H1 (cell line): ENCODE measurements around the gene EGR1. TPM values are rescaled to one million over a fixed set of nuclear protein-coding genes. Genes with fewer than 3 reads are reported as not detected.

Experiments
- CTCF ChIA-PET: fragments of 300-600 bp; sonication (Branson Sonifier 250); formaldehyde crosslinking; loops from one replicate; lab custom pipeline; 2021; ENCODE audit not compliant: partially characterized antibody; lab: Charles Lee
- POLR2A ChIA-PET: fragments of 300-600 bp; sonication (Branson Sonifier 250); formaldehyde crosslinking; loops from one replicate; lab custom pipeline; 2021; ENCODE audit warnings: inconsistent platforms; ENCODE audit not compliant: partially characterized antibody; lab: Charles Lee
- DNase-seq, 2 experiments: peaks; one replicate each; pipeline versions ENCODE4 v3.0.0 to v3.0.0-alpha.2; 2010 to 2022; ENCODE audit warnings: low spot score in 2 of 2, low read depth in 1 of 2, mixed read lengths in 1 of 2
- FAIRE-seq: peaks from 2 replicates; lab custom pipeline; 2011; peaks lifted over from hg19 to GRCh38; lab: Jason Lieb, UNC
- H2AFZ ChIP-seq: 2 replicates; pipeline ENCODE4 v1.8.1; 2012; ENCODE audit warnings: low read length, inconsistent platforms
- H2AK5ac ChIP-seq: 2 replicates; pipeline ENCODE4 v1.6.1; 2013; ENCODE audit warnings: low read depth, low read length
- H2BK120ac ChIP-seq: replicated peaks from 2 replicates; pipeline ENCODE3; 2013; ENCODE audit warnings: low read depth, low read length, inconsistent platforms
- H2BK12ac ChIP-seq: 2 replicates; pipeline ENCODE4 v1.6.1; 2013; ENCODE audit warnings: low read depth, low read length
- H2BK15ac ChIP-seq: 2 replicates; pipeline ENCODE4 v1.6.1; 2013; ENCODE audit warnings: low read length
- H2BK20ac ChIP-seq: 2 replicates; pipeline ENCODE4 v1.6.1; 2013; ENCODE audit warnings: low read length
- H2BK5ac ChIP-seq: 2 replicates; pipeline ENCODE4 v1.6.1; 2013; ENCODE audit warnings: low read depth, low read length
- H3K14ac ChIP-seq: 2 replicates; pipeline ENCODE4 v1.6.1; 2013; ENCODE audit warnings: inconsistent platforms; ENCODE audit not compliant: insufficient read length
- H3K18ac ChIP-seq: 2 replicates; pipeline ENCODE4 v1.6.1; 2013; ENCODE audit warnings: low read length; ENCODE audit errors: extremely low read depth
- H3K23ac ChIP-seq: 2 replicates; pipeline ENCODE4 v1.6.1; 2013; ENCODE audit warnings: inconsistent platforms; ENCODE audit not compliant: insufficient read length
- H3K23me2 ChIP-seq: 2 replicates; pipeline ENCODE4 v1.6.1; 2013; ENCODE audit warnings: low read depth, low read length
- H3K27ac ChIP-seq: 2 replicates; pipeline ENCODE4 v1.6.1; 2011; ENCODE audit warnings: low read depth, low read length, inconsistent platforms
- H3K27me3 ChIP-seq, 4 experiments: replicated peaks in 1 of 4; 1 replicate in 1 of 4; 2 replicates in 3 of 4; pipeline versions ENCODE4 v1.6.1 to v1.8.1; 2011 to 2013; ENCODE audit warnings: low read length in 3 of 4, mild to moderate bottlenecking in 3 of 4, inconsistent platforms in 2 of 4, mixed read lengths in 2 of 4, moderate library complexity in 1 of 4; ENCODE audit not compliant: control insufficient read depth in 3 of 4, insufficient read depth in 3 of 4; ENCODE audit errors: extremely low read depth in 1 of 4
- H3K36me3 ChIP-seq, 4 experiments: 2 replicates each; pipeline versions ENCODE4 v1.6.1 to v1.8.1; 2011 to 2013; ENCODE audit warnings: mild to moderate bottlenecking in 4 of 4, low read length in 3 of 4, moderate library complexity in 2 of 4, control low read depth in 1 of 4, inconsistent platforms in 1 of 4; ENCODE audit not compliant: insufficient read depth in 4 of 4, control insufficient read depth in 2 of 4
- H3K4ac ChIP-seq: replicated peaks from 2 replicates; pipeline ENCODE3; 2013; ENCODE audit warnings: low read length, low read depth, mixed read lengths, inconsistent platforms; ENCODE audit not compliant: insufficient read length
- H3K4me1 ChIP-seq, 4 experiments: replicated peaks in 1 of 4; 1 replicate in 1 of 4; 2 replicates in 3 of 4; pipeline versions ENCODE4 v1.6.1 to v1.8.1; 2011 to 2013; ENCODE audit warnings: low read length in 3 of 4, inconsistent platforms in 2 of 4, mixed read lengths in 1 of 4; ENCODE audit not compliant: insufficient read depth in 4 of 4, control insufficient read depth in 3 of 4
- H3K4me2 ChIP-seq, 2 experiments: 2 replicates each; pipeline versions ENCODE4 v1.6.1 to v1.8.1; 2011 to 2013; ENCODE audit warnings: low read depth in 2 of 2, low read length in 2 of 2, control low read depth in 1 of 2, inconsistent platforms in 1 of 2, mild to moderate bottlenecking in 1 of 2; ENCODE audit not compliant: insufficient read depth in 1 of 2
- H3K4me3 ChIP-seq, 4 experiments: fragments of 200-600, 300-600 bp in 1 of 4; sonication (generic), shearing (Covaris generic), sonication (Bioruptor Twin) in 1 of 4; 2 replicates each; pipeline versions ENCODE4 v1.5.1 to v1.8.1; 2011 to 2016; ENCODE audit warnings: low read length in 4 of 4, low read depth in 3 of 4, control low read depth in 2 of 4, inconsistent platforms in 2 of 4, mild to moderate bottlenecking in 2 of 4, mixed read lengths in 1 of 4, moderate library complexity in 1 of 4; ENCODE audit not compliant: insufficient read depth in 2 of 4; ENCODE audit errors: extremely low read depth in 1 of 4
- H3K56ac ChIP-seq: replicated peaks from 2 replicates; pipeline ENCODE3; 2013; ENCODE audit warnings: low read depth, mild to moderate bottlenecking, mixed read lengths, low read length, inconsistent platforms; ENCODE audit not compliant: insufficient read length
- H3K79me1 ChIP-seq: 2 replicates; pipeline ENCODE4 v1.6.1; 2013; ENCODE audit warnings: low read depth, low read length, control low read depth
- H3K79me2 ChIP-seq, 2 experiments: 2 replicates each; pipeline versions ENCODE4 v1.6.1 to v1.8.1; 2012 to 2013; ENCODE audit warnings: low read length in 2 of 2, mild to moderate bottlenecking in 2 of 2, inconsistent platforms in 1 of 2; ENCODE audit not compliant: insufficient read depth in 2 of 2, control insufficient read depth in 1 of 2
- H3K9ac ChIP-seq, 4 experiments: replicated peaks in 1 of 4; 1 replicate in 1 of 4; 2 replicates in 3 of 4; pipeline versions ENCODE4 v1.6.1 to v1.8.1; 2011 to 2013; ENCODE audit warnings: low read depth in 3 of 4, low read length in 3 of 4, control low read depth in 2 of 4, mild to moderate bottlenecking in 2 of 4, moderate library complexity in 2 of 4, inconsistent platforms in 1 of 4; ENCODE audit errors: extremely low read depth in 1 of 4
- H3K9me3 ChIP-seq, 2 experiments: 2 replicates each; pipeline versions ENCODE4 v1.6.1 to v1.8.1; 2012 to 2013; ENCODE audit warnings: mild to moderate bottlenecking in 2 of 2, moderate library complexity in 2 of 2, control low read depth in 1 of 2, inconsistent platforms in 1 of 2, low read depth in 1 of 2, low read length in 1 of 2, mixed read lengths in 1 of 2; ENCODE audit not compliant: insufficient read depth in 2 of 2
- H4K20me1 ChIP-seq, 2 experiments: replicated peaks in 1 of 2; 2 replicates each; pipeline versions ENCODE3 to v1.8.1; 2011 to 2013; ENCODE audit warnings: inconsistent platforms in 2 of 2, low read length in 2 of 2, mild to moderate bottlenecking in 1 of 2; ENCODE audit not compliant: insufficient read depth in 2 of 2, control insufficient read depth in 1 of 2
- H4K5ac ChIP-seq: 2 replicates; pipeline ENCODE4 v1.6.1; 2013; ENCODE audit warnings: low read length, low read depth, mixed read lengths, inconsistent platforms; ENCODE audit not compliant: insufficient read length
- H4K8ac ChIP-seq: 2 replicates; pipeline ENCODE4 v1.8.0; 2013; ENCODE audit warnings: mild to moderate bottlenecking, moderate library complexity, low read length, inconsistent platforms; ENCODE audit not compliant: insufficient read depth; ENCODE audit errors: extremely low read depth
- H4K91ac ChIP-seq: replicated peaks from 2 replicates; pipeline ENCODE3; 2013; ENCODE audit warnings: low read length, mixed read lengths, inconsistent platforms; ENCODE audit not compliant: insufficient read length
- YY1 ChIP-seq: IDR thresholded peaks from 2 replicates; pipeline ENCODE4 v1.6.1; 2011; ENCODE audit warnings: low read depth, mild to moderate bottlenecking, low read length
- WGBS, 2 experiments: shearing (Covaris generic) in 1 of 2; methylation state at CpG; one replicate each; pipeline versions ENCODE4 v1.1.6 to v1.1.7; 2013 to 2015; ENCODE audit warnings: low lambda C conversion rate in 2 of 2, mixed read lengths in 2 of 2, inconsistent platforms in 1 of 2, low coverage in 1 of 2, missing lambda C conversion rate in 1 of 2; ENCODE audit not compliant: insufficient replicate concordance in 2 of 2, insufficient coverage in 1 of 2, insufficient read length in 1 of 2; ENCODE audit errors: extremely low coverage in 1 of 2, missing lambda C conversion rate in 1 of 2; 5-methylcytosine and 5-hydroxymethylcytosine counted together
- polyA plus RNA-seq, 7 experiments: library from polyadenylated mRNA; depleted of rRNA in 3 of 7; stranded (reverse) in 5 of 7; unstranded in 2 of 7; fragments of >200 nt in 5 of 7; fragments of 200-250 nt in 2 of 7; gene quantifications; 1 replicate in 5 of 7; 2 replicates in 1 of 7; 4 replicates in 1 of 7; pipeline versions ENCODE4 v1.2.1 to v1.2.3, GENCODE V29; 2011 to 2013; ENCODE audit warnings: missing spikeins in 2 of 7, mixed read lengths in 2 of 7
- total RNA-seq: library from RNA; stranded (reverse); fragmentation: NEBNext Ultra II Directional; extraction: Animal tissue kit (Norgen Biotek cat#: 25700); gene quantifications from 2 replicates; pipeline ENCODE4 v1.2.1, GENCODE V29; 2021

Gene EGR1
- total and polyA plus RNA-seq, 2 of the 8 experiments (the other 6 are each of a cell fraction or from before 2014, with no cell fraction given), result 16.2 to 35.5 TPM

DNA sequence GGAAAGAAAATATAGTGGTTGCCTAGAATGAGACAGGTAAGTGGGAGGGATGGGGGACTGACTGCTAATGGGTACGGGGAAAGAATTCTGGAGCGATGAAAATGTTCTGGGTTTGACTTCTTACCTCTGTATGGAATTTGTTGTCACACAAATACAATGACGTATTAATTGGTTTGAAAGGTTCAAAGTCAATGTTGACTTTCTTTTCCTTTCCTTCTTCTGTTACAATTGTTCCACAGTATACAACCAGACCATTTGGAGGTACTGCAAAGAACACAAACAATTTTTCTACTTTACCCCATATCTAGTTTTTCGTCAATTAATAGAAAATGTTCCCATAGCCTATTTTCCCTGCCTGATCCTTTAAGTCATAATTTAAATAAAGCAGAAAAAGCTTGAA, 52.2 kb downstream of the EGR1 start:
- Histone ChIP-seq H2BK120ac (no peak overlapping the region), H2BK15ac (no peak overlapping the region), H2BK12ac (no peak overlapping the region), H2BK20ac (no peak overlapping the region), H3K56ac (no peak overlapping the region), H3K4me1 (no peaks in the 10 kb centered on the region), H3K4ac (no peak overlapping the region), H3K36me3 (peaks cover 21 to 69% (median 53%) of the 10 kb centered on the region in 4 experiments), H4K20me1 (peaks cover 5 to 12% of the 10 kb centered on the region in 2 experiments), H4K5ac (no peak overlapping the region), H3K79me2 (peaks cover 0 to 38% of the 10 kb centered on the region in 2 experiments; a peak in 2 of 4 replicates), H2AFZ (no peak overlapping the region), H3K4me3 (no peak overlapping the region), H3K9me3 (no peaks in the 10 kb centered on the region), H3K4me2 (no peak overlapping the region), H3K27me3 (no peaks in the 10 kb centered on the region), H3K14ac (no peak overlapping the region), H4K8ac (no peak overlapping the region), H2AK5ac (no peak overlapping the region), H3K27ac (no peak overlapping the region), H4K91ac (no peak overlapping the region), H3K23me2 (no peaks in the 10 kb centered on the region), H3K9ac (no peak overlapping the region), H3K18ac (no peak overlapping the region), H2BK5ac (no peak overlapping the region), H3K23ac (no peak overlapping the region), H3K79me1 (peaks cover 3% of the 10 kb centered on the region; the same call in 1 of the 2 replicates)
- DNase-seq, result no peak
- CTCF ChIA-PET, result interaction anchor here (0.6 to 2.3 kb wide), 5 partner anchors 10 to 66 kb away, joined by 3 to 8 read pairs (median 3); no protein-coding TSS in a partner anchor
- WGBS, 2 experiments, result 93% methylated on average over 4 of the region's 4 CpGs; no CpG with 5 or more reads in 1 of the 2 experiments
- POLR2A ChIA-PET, result interaction anchor here (0.6 to 4.5 kb wide), 9 partner anchors 11 to 202 kb away, joined by 3 to 25 read pairs (median 4); partner anchors contain the start of genes ETF1 and FAM53C
- no peak for FAIRE-seq
- TF ChIP-seq YY1, result no peak
